HL-60 (cell line): ENCODE results near the gene STIMATE.

Source experiments
- DNase-seq, 2 experiments: peaks; one replicate each; pipeline ENCODE4 v3.0.0-alpha.2; 2010 to 2020; ENCODE audit warnings: low read depth in 1 of 2, low spot score in 1 of 2
- H3K27ac ChIP-seq: fragments of 250-450 bp; sonication (Bioruptor Pico); replicated peaks from 2 replicates; pipeline ENCODE4 v1.5.1; 2020; ENCODE audit warnings: mild to moderate bottlenecking, moderate library complexity
- H3K27me3 ChIP-seq: fragments of 250-450 bp; sonication (Bioruptor Pico); 2 replicates; pipeline ENCODE4 v1.5.1; 2021; ENCODE audit warnings: mild to moderate bottlenecking, moderate library complexity; ENCODE audit not compliant: insufficient read depth, poor library complexity, severe bottlenecking
- H3K4me3 ChIP-seq: replicated peaks from 2 replicates; pipeline ENCODE4 v1.5.1; 2011; ENCODE audit warnings: mild to moderate bottlenecking, control low read depth, low read length; ENCODE audit not compliant: insufficient read depth
- CTCF ChIP-seq: IDR thresholded peaks from one replicate; pipeline ENCODE4 v1.5.1; 2011; ENCODE audit warnings: low read length, control low read depth, inconsistent platforms; ENCODE audit not compliant: insufficient read depth
- GABPA ChIP-seq: IDR thresholded peaks from 2 replicates; pipeline ENCODE4 v1.6.1; 2012; ENCODE audit warnings: low read depth
- POLR2AphosphoS5 ChIP-seq: IDR thresholded peaks from 2 replicates; pipeline ENCODE4 v1.6.1; 2012; ENCODE audit warnings: low read depth
- REST ChIP-seq: IDR thresholded peaks from 2 replicates; pipeline ENCODE4 v1.6.1; 2012; ENCODE audit warnings: low read depth; ENCODE audit not compliant: insufficient replicate concordance
- SPI1 ChIP-seq: IDR thresholded peaks from 2 replicates; pipeline ENCODE4 v1.6.1; 2012; ENCODE audit warnings: low read depth, mild to moderate bottlenecking, borderline replicate concordance

Gene STIMATE

GRCh38 chr3:52817221-52817620 is 80.1 kb downstream of the STIMATE start:
- Histone ChIP-seq H3K27ac (no peak overlapping the region), H3K4me3 (no peak overlapping the region), H3K27me3 (no peaks in the 10 kb centered on the region)
- TF ChIP-seq CTCF, result no peak
- TF ChIP-seq SPI1, result no peak
- TF ChIP-seq REST, result no peak
- TF ChIP-seq GABPA, result no peak
- TF ChIP-seq POLR2AphosphoS5, result no peak
- DNase-seq, result no peak

- Histone ChIP-seq H3K27me3 (no peaks in the 10 kb centered on the region), H3K4me3 (no peak overlapping the region), H3K27ac (no peak overlapping the region)
- no peak for DNase-seq
- TF ChIP-seq REST (no peak), GABPA (no peak), POLR2AphosphoS5 (no peak), CTCF (no peak), SPI1 (no peak)
Measured at GRCh38 chr3:52816654-52817053, 80.7 kb downstream of the STIMATE start.

GRCh38 chr3:52816199-52816598 is 81.1 kb downstream of the STIMATE start:
- DNase-seq, result no peak
- Histone ChIP-seq H3K27ac (no peak overlapping the region), H3K4me3 (no peak overlapping the region), H3K27me3 (no peaks in the 10 kb centered on the region)
- TF ChIP-seq POLR2AphosphoS5, result no peak
- no peak for TF ChIP-seq CTCF
- no peak for TF ChIP-seq REST
- no peak for TF ChIP-seq GABPA
